ENCODE data around the gene ANTXRL.
A peak's percentile ranks its signal among the peaks of the same experiment; 100 is the strongest.
"Not testable (repeated sequence)": the region's sequence is repeated elsewhere in the genome, so short reads cannot be mapped to it uniquely, and the experiment has no call there.

Gene ANTXRL

GRCh38 chr10:46277840-46278239, 9.0 kb upstream of the ANTXRL start:
- no peak for DNase-seq

GRCh38 chr10:46282421-46282831, 4.4 kb upstream of the ANTXRL start:
- DNase-seq = not testable (repeated sequence)

GRCh38 chr10:46282842-46283574, 3.8 kb upstream of the ANTXRL start:
- DNase-seq = peak; percentile 8

GRCh38 chr10:46283580-46284285, 3.1 kb upstream of the ANTXRL start:
- no peak for DNase-seq

- peak; percentile 63 for DNase-seq
Measured at GRCh38 chr10:46284286-46285229, 2.2 kb upstream of the ANTXRL start.

- no peak for DNase-seq
Measured at GRCh38 chr10:46285300-46285699, 1.5 kb upstream of the ANTXRL start.

GRCh38 chr10:46285966-46286620, 704 bp upstream of the ANTXRL start:
- DNase-seq = no peak

GRCh38 chr10:46287846-46288477, 1.2 kb downstream of the ANTXRL start:
- DNase-seq = no peak

GRCh38 chr10:46288601-46289206, 1.9 kb downstream of the ANTXRL start:
- no peak for DNase-seq

GRCh38 chr10:46289209-46289810, 2.5 kb downstream of the ANTXRL start:
- DNase-seq = no peak

- no peak for DNase-seq
Measured at GRCh38 chr10:46290101-46290886, 3.5 kb downstream of the ANTXRL start.

- no peak for DNase-seq
Measured at GRCh38 chr10:46291817-46292572, 5.2 kb downstream of the ANTXRL start.

GRCh38 chr10:46292573-46293023, 5.8 kb downstream of the ANTXRL start:
- DNase-seq = no peak

- DNase-seq = no peak
Measured at GRCh38 chr10:46293228-46293627, 6.4 kb downstream of the ANTXRL start.

- DNase-seq = no peak
Measured at GRCh38 chr10:46293832-46294640, 7.2 kb downstream of the ANTXRL start.

- DNase-seq = no peak
Measured at GRCh38 chr10:46294641-46295220, 7.9 kb downstream of the ANTXRL start.

- not testable (repeated sequence) for DNase-seq
Measured at GRCh38 chr10:46295350-46296010, 8.7 kb downstream of the ANTXRL start.

- not testable (repeated sequence) for DNase-seq
Measured at GRCh38 chr10:46296086-46296485, 9.3 kb downstream of the ANTXRL start.

Data from DMS153 (cell line).